ENCODE data around the gene CDK11B.

- TF ChIP-seq CTCF (IDR thresholded peaks at IDR 0.05) (no peak), POLR2A (IDR thresholded peaks at IDR 0.05) (no peak)
Measured at GRCh38 chr1:1609822-1610485, 48.9 kb downstream of the CDK11B start.

Measured in heart left ventricle (tissue), 13 donors.